GM23338 (cell line): ENCODE data around the gene CADM4. TPM values are rescaled to one million over a fixed set of nuclear protein-coding genes. Genes with fewer than 3 reads are reported as not detected.

ENCODE experiments used
- ATAC-seq: fragments of 200-7000 bp; cut with Tn5 transposase; 3 replicates; pipeline ENCODE4 v1.9.1; 2020
- DNase-seq: peaks from one replicate; pipeline ENCODE4 v3.0.0-alpha.2; 2015; ENCODE audit warnings: low spot score
- H2AFZ ChIP-seq: fragments of 200-600 bp; sonication (generic); 2 replicates; pipeline ENCODE4 v1.8.0; 2016; ENCODE audit warnings: antibody characterized with exemption, mild to moderate bottlenecking, moderate library complexity
- H3F3A ChIP-seq: fragments of 200-600 bp; sonication (generic); replicated peaks from 2 replicates; pipeline ENCODE4 v1.8.0; 2017; ENCODE audit warnings: antibody characterized with exemption, mixed run types, low read depth
- H3K27ac ChIP-seq: fragments of 200-600 bp; sonication (generic); 2 replicates; pipeline ENCODE4 v1.6.1; 2016; ENCODE audit warnings: low read depth
- H3K27me3 ChIP-seq: fragments of 200-600 bp; sonication (generic); 2 replicates; pipeline ENCODE4 v1.8.0; 2016; ENCODE audit warnings: mild to moderate bottlenecking, mixed run types, moderate library complexity; ENCODE audit not compliant: insufficient read depth
- H3K36me3 ChIP-seq: fragments of 200-600 bp; sonication (generic); 2 replicates; pipeline ENCODE4 v1.8.0; 2016; ENCODE audit warnings: mild to moderate bottlenecking; ENCODE audit not compliant: insufficient read depth
- H3K4me1 ChIP-seq: fragments of 200-600 bp; sonication (generic); 2 replicates; pipeline ENCODE4 v1.8.0; 2016; ENCODE audit warnings: mild to moderate bottlenecking, moderate library complexity; ENCODE audit not compliant: insufficient read depth
- H3K4me2 ChIP-seq: fragments of 200-600 bp; sonication (generic); 2 replicates; pipeline ENCODE4 v1.7.1; 2017; ENCODE audit warnings: mixed run types
- H3K4me3 ChIP-seq: fragments of 200-600 bp; sonication (generic); 2 replicates; pipeline ENCODE4 v1.6.1; 2016; ENCODE audit warnings: mixed run types
- H3K79me2 ChIP-seq: fragments of 200-600 bp; sonication (generic); replicated peaks from 2 replicates; pipeline ENCODE4 v1.8.0; 2017; ENCODE audit warnings: mild to moderate bottlenecking; ENCODE audit not compliant: insufficient read depth
- H3K9me2 ChIP-seq: fragments of 200-600 bp; sonication (generic); 2 replicates; pipeline ENCODE4 v1.8.0; 2017; ENCODE audit not compliant: insufficient read depth
- H4K20me1 ChIP-seq: fragments of 200-600 bp; sonication (generic); replicated peaks from 2 replicates; pipeline ENCODE4 v1.8.0; 2017; ENCODE audit warnings: mild to moderate bottlenecking; ENCODE audit not compliant: insufficient read depth
- H3K27ac Mint-ChIP-seq: 2 replicates; pipeline ENCODE4 v1.8.0; 2020; ENCODE audit warnings: inconsistent platforms, mild to moderate bottlenecking, moderate library complexity, mixed read lengths
- H3K27me3 Mint-ChIP-seq: 3 replicates; pipeline ENCODE4 v1.8.0; 2022; ENCODE audit warnings: low read depth, mild to moderate bottlenecking, moderate library complexity, mixed read lengths, inconsistent platforms; ENCODE audit not compliant: insufficient read depth, poor library complexity
- H3K36me3 Mint-ChIP-seq: 3 replicates; pipeline ENCODE4 v1.8.0; 2021; ENCODE audit warnings: low read depth, mild to moderate bottlenecking, inconsistent platforms, moderate library complexity, mixed read lengths
- H3K4me1 Mint-ChIP-seq: 3 replicates; pipeline ENCODE4 v1.8.0; 2020; ENCODE audit warnings: mild to moderate bottlenecking, inconsistent platforms, mixed read lengths
- H3K4me3 Mint-ChIP-seq: 3 replicates; pipeline ENCODE4 v1.8.0; 2021; ENCODE audit warnings: moderate library complexity, mild to moderate bottlenecking, inconsistent platforms, mixed read lengths
- H3K9me3 Mint-ChIP-seq: 3 replicates; pipeline ENCODE4 v1.8.0; 2020; ENCODE audit warnings: moderate library complexity, mild to moderate bottlenecking, inconsistent platforms, mixed read lengths
- CREB1 ChIP-seq: fragments of 250-450 bp; sonication (Bioruptor Pico); IDR thresholded peaks from 2 replicates; pipeline ENCODE4 v1.5.0; 2020; ENCODE audit warnings: low read depth, mild to moderate bottlenecking, moderate library complexity
- EZH2 ChIP-seq: fragments of 200-600 bp; sonication (generic); IDR thresholded peaks from one replicate; pipeline ENCODE4 v1.8.0; 2017; ENCODE audit warnings: antibody characterized with exemption, mild to moderate bottlenecking, low read depth; ENCODE audit not compliant: unreplicated experiment
- EZH2phosphoT487 ChIP-seq: fragments of 200-600 bp; sonication (generic); IDR thresholded peaks from one replicate; pipeline ENCODE4 v1.8.1; 2018; ENCODE audit warnings: antibody characterized with exemption; ENCODE audit not compliant: unreplicated experiment
- JUNB ChIP-seq: IDR thresholded peaks from one replicate; pipeline ENCODE4 v1.6.1; 2016; ENCODE audit warnings: antibody characterized with exemption; ENCODE audit not compliant: unreplicated experiment
- NANOG ChIP-seq: IDR thresholded peaks from 2 replicates; pipeline ENCODE4 v1.6.1; 2016; ENCODE audit warnings: antibody characterized with exemption, borderline replicate concordance
- POLR2AphosphoS5 ChIP-seq: IDR thresholded peaks from 2 replicates; pipeline ENCODE4 v1.6.1; 2016; ENCODE audit warnings: antibody characterized with exemption, low read depth
- STAT1 ChIP-seq: IDR thresholded peaks from one replicate; pipeline ENCODE4 v1.6.1; 2016; ENCODE audit warnings: antibody characterized with exemption; ENCODE audit not compliant: unreplicated experiment
- ZNF114 ChIP-seq: fragments of 250-450 bp; sonication (Bioruptor Pico); IDR thresholded peaks from 2 replicates; pipeline ENCODE4 v1.5.0; 2020; ENCODE audit warnings: mild to moderate bottlenecking, moderate library complexity
- ZNF331 ChIP-seq: fragments of 250-450 bp; sonication (Bioruptor Pico); IDR thresholded peaks from 2 replicates; pipeline ENCODE4 v1.5.0; 2020; ENCODE audit warnings: low read depth, mild to moderate bottlenecking, moderate library complexity
- polyA plus RNA-seq: library from polyadenylated mRNA; unstranded; fragments of >200 nt; fragmentation: Nextera tagmentation; extraction: Ambion mirVana; gene quantifications from 2 replicates; pipeline ENCODE4 v1.2.1, GENCODE V29; 2016
- total RNA-seq: library from RNA; depleted of rRNA; stranded (reverse); fragments of >200 nt; shearing (Covaris generic); gene quantifications from 2 replicates; pipeline ENCODE4 v1.2.3, GENCODE V29; 2014
- TF ChIP-seq, protein P1 (sequence below): IDR thresholded peaks from one replicate; pipeline ENCODE4 v1.6.1; 2018; ENCODE audit warnings: antibody characterized with exemption; ENCODE audit not compliant: unreplicated experiment
- TF ChIP-seq, protein P2 (sequence below): IDR thresholded peaks from 2 replicates; pipeline ENCODE4 v1.6.1; 2016; ENCODE audit warnings: antibody characterized with exemption
- TF ChIP-seq, protein P3 (sequence below), 2 experiments: fragments of 200-600 bp in 1 of 2; sonication (generic) in 1 of 2; conservative IDR thresholded peaks; 2 replicates each; pipeline versions ENCODE4 v1.5.1 to v1.6.1; 2016 to 2017; ENCODE audit warnings: antibody characterized with exemption in 2 of 2, low read depth in 2 of 2, mild to moderate bottlenecking in 2 of 2, moderate library complexity in 1 of 2

CADM4 gene
- total and polyA plus RNA-seq, 2 experiments from 2014 or later, result 3.7 to 21.2 TPM

DNA sequence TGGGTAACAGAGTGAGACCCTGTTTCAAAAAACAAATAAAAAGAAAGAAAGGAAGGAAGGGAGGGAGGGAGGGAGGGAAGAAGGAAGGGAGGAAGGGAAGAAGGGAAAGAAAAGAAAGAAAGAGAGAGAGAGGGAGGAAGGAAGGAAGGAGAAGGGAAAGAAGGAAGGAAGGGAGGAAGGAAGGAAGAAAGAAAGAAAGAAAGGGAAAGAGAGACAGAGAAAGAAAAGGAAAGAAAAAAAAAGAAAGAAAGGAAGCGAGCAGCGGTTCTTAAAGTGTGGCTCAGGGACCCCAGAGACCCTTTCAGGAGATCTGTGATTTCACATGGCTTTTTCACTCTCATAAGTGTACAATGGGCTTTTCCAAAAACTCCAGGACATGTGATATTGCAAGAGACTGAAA lies 9.9 kb upstream of the CADM4 start:
- Histone ChIP-seq H3K79me2 (no peaks in the 10 kb centered on the region), H3K36me3 (no peaks in the 10 kb centered on the region; the same call in none of the 2 replicates), H3K4me2 (no peak overlapping the region), H2AFZ (no peak overlapping the region), H3K4me3 (no peak overlapping the region), H3K9me2 (no peaks in the 10 kb centered on the region), H3F3A (0 out of 2 replicates have a peak, but pooled peaks cover 2% of the 10 kb centered on the region), H3K27me3 (no peaks in the 10 kb centered on the region), H3K27ac (no peak overlapping the region), H4K20me1 (no peaks in the 10 kb centered on the region; the same call in 1 of the 2 replicates), H3K4me1 (no peaks in the 10 kb centered on the region; the same call in 1 of the 2 replicates)
- Mint-ChIP-seq H3K9me3 (peaks cover 22% of the 10 kb centered on the region), H3K4me3 (no peak overlapping the region), H3K4me1 (no peaks in the 10 kb centered on the region), H3K27me3 (peaks cover 8% of the 10 kb centered on the region), H3K27ac (no peak overlapping the region), H3K36me3 (peaks cover 65% of the 10 kb centered on the region)
- TF ChIP-seq, protein P1, sequence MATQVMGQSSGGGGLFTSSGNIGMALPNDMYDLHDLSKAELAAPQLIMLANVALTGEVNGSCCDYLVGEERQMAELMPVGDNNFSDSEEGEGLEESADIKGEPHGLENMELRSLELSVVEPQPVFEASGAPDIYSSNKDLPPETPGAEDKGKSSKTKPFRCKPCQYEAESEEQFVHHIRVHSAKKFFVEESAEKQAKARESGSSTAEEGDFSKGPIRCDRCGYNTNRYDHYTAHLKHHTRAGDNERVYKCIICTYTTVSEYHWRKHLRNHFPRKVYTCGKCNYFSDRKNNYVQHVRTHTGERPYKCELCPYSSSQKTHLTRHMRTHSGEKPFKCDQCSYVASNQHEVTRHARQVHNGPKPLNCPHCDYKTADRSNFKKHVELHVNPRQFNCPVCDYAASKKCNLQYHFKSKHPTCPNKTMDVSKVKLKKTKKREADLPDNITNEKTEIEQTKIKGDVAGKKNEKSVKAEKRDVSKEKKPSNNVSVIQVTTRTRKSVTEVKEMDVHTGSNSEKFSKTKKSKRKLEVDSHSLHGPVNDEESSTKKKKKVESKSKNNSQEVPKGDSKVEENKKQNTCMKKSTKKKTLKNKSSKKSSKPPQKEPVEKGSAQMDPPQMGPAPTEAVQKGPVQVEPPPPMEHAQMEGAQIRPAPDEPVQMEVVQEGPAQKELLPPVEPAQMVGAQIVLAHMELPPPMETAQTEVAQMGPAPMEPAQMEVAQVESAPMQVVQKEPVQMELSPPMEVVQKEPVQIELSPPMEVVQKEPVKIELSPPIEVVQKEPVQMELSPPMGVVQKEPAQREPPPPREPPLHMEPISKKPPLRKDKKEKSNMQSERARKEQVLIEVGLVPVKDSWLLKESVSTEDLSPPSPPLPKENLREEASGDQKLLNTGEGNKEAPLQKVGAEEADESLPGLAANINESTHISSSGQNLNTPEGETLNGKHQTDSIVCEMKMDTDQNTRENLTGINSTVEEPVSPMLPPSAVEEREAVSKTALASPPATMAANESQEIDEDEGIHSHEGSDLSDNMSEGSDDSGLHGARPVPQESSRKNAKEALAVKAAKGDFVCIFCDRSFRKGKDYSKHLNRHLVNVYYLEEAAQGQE, result no peak
- no peak for TF ChIP-seq ZNF114 (CRISPR knock-in tag)
- TF ChIP-seq EZH2phosphoT487, result no peak
- TF ChIP-seq STAT1, result no peak
- TF ChIP-seq, protein P2, sequence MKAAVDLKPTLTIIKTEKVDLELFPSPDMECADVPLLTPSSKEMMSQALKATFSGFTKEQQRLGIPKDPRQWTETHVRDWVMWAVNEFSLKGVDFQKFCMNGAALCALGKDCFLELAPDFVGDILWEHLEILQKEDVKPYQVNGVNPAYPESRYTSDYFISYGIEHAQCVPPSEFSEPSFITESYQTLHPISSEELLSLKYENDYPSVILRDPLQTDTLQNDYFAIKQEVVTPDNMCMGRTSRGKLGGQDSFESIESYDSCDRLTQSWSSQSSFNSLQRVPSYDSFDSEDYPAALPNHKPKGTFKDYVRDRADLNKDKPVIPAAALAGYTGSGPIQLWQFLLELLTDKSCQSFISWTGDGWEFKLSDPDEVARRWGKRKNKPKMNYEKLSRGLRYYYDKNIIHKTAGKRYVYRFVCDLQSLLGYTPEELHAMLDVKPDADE, result no peak
- no peak for TF ChIP-seq JUNB
- TF ChIP-seq POLR2AphosphoS5, result no peak
- no peak for TF ChIP-seq CREB1 (CRISPR knock-in tag)
- no peak for TF ChIP-seq ZNF331 (CRISPR knock-in tag)
- TF ChIP-seq, protein P3, sequence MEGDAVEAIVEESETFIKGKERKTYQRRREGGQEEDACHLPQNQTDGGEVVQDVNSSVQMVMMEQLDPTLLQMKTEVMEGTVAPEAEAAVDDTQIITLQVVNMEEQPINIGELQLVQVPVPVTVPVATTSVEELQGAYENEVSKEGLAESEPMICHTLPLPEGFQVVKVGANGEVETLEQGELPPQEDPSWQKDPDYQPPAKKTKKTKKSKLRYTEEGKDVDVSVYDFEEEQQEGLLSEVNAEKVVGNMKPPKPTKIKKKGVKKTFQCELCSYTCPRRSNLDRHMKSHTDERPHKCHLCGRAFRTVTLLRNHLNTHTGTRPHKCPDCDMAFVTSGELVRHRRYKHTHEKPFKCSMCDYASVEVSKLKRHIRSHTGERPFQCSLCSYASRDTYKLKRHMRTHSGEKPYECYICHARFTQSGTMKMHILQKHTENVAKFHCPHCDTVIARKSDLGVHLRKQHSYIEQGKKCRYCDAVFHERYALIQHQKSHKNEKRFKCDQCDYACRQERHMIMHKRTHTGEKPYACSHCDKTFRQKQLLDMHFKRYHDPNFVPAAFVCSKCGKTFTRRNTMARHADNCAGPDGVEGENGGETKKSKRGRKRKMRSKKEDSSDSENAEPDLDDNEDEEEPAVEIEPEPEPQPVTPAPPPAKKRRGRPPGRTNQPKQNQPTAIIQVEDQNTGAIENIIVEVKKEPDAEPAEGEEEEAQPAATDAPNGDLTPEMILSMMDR (conservative IDR thresholded peaks at IDR 0.05; ENCODE audit: low read depth in 2 of 2), result no peak
- no peak for TF ChIP-seq NANOG
- no peak for TF ChIP-seq EZH2
- ATAC-seq (no peak), DNase-seq (no peak)
